Testis (tissue), 2 donors: ENCODE measurements around the gene NCBP2.

Source experiments
- CTCF ChIP-seq, 3 experiments: fragments of 450-650 bp in 2 of 3; fragments of 200-600 bp in 1 of 3; sonication (generic) in 1 of 3; IDR thresholded peaks; one replicate each; pipeline ENCODE4 v1.5.1; 2016 to 2019; ENCODE audit warnings: antibody characterized with exemption in 3 of 3, mild to moderate bottlenecking in 2 of 3, moderate library complexity in 1 of 3
- POLR2A ChIP-seq: fragments of 450-650 bp; IDR thresholded peaks from one replicate; pipeline ENCODE4 v1.6.1; 2017; ENCODE audit warnings: antibody characterized with exemption, mild to moderate bottlenecking, moderate library complexity

- TF ChIP-seq CTCF (IDR thresholded peaks at IDR 0.05) (no peak), POLR2A (no peak)
Measured at GRCh38 chr3:196975349-196975748, 33.0 kb upstream of the NCBP2 start.
